HG03460 (cell line): ENCODE data around the gene PANK4.

Experiments used
- ATAC-seq: cut with Tn5 transposase; IDR thresholded peaks from one replicate; pipeline ENCODE4 v1.9.1; 2021; ENCODE audit not compliant: unreplicated experiment

Gene PANK4

GRCh38 chr1:2546515-2547209, 20.3 kb upstream of the PANK4 start:
- peak; percentile 31 for ATAC-seq

GRCh38 chr1:2545754-2546514, 19.5 kb upstream of the PANK4 start:
- ATAC-seq = peak; percentile 24

DNA sequence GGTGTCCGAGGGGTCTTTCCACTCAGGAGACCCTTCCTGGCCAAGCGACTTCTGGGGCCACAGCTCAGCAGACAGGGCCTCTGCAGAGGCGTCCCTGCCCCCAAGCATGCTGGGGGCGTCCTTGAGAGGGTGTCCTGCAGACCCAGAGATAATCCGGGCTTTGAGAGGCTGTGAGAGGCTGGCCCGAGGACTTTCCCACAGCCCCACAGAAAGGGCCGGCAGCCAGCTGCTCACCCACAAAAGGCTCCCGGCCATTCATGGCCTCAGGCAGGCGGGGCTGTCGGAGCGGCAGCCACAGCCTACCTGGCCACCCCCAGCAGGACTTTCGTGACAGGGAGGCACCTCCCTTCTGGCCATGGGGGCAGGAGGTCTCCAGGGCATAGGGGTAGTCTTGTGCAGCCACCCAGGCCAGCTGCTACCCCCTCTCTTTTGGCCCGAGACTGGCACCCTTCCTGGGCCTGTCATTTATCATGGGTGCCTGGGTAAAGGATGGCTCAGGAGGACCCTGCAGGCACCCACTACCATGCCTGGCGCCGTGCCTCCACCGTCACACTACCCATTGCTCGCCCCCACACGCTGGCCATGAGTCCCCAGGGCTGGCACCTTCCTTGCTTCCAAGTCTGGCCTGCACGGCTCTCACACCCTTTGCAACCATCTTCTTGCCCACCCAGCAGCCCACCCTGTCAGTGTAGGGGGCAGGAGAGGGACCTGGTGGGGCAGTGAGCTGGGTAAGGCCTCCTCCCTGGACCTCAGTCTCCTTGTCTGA, 18.7 kb upstream of the PANK4 start:
- no peak for ATAC-seq

DNA sequence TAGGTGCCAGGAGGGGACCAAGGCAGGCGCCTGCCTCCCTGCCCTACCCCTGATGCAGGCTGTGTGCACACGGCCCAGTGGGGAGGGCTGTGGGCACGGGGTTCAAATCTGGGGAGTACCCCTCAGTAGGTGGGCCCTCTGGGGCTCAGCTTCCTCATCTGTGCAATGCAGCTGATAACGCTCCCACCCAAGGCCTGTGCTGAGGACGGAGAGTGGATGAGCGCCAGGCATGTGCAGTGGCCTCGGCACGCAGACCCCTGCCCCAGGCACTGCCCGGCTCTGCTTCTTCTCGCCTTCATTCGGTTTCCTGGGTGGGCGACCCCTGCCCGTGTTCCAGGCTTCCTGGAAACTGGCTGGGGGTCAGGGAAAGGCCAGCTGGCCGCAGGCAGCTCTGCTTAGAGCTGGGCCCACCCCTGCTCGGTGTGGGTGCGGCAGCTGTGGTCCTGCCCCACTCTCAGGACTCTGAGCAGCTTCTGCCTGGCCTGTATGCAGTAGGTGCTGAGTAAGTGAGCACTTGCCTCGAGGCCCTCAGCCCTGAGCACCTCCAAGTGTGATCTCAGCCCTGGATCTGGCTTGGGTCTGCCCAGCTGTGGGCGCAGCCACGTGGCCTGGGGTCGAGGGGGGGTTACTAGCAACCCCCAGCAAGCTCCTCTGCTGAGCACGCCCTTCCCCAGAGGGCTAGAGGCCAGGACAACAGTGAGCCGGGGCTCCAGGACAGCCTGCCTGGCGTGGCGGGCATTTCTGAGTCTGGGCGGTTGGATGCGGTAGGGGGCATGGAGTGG, 17.9 kb upstream of the PANK4 start:
- no peak for ATAC-seq

GRCh38 chr1:2543543-2544092, 17.2 kb upstream of the PANK4 start:
- ATAC-seq = no peak

GRCh38 chr1:2542246-2542915, 16.0 kb upstream of the PANK4 start:
- no peak for ATAC-seq

DNA sequence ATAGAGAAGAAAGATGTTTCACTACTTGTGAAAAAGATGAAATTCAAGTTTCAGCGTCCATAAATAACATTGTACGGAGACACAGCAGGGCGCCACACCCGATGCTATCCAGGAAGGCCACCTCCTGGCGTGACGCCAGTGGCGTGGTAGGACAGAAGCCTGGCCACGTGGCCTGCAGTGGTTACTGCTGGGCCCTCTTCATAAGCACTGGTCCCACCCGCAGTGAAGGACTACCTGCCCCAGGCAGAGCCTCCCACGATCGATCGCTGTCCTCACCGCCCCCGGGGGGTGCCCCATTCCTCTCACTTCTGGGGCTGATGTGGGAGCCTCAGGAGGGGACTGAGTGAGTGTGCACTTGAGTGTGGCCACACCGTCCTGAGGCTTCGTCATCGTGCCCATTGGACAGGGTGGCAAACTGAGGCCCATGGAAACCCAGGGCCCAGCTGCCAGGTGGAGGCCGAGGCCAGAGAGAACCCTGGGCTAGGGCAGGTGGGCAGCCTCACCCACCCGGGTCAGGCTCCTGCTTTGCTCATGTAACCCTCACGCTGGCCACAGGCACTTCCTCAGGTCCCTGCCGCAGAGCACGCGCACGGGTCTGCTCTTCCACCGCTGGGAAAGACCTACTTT, 15.3 kb upstream of the PANK4 start:
- ATAC-seq = no peak

GRCh38 chr1:2540816-2541492, 14.6 kb upstream of the PANK4 start:
- no peak for ATAC-seq

GRCh38 chr1:2539312-2539907, 13.0 kb upstream of the PANK4 start:
- no peak for ATAC-seq

DNA sequence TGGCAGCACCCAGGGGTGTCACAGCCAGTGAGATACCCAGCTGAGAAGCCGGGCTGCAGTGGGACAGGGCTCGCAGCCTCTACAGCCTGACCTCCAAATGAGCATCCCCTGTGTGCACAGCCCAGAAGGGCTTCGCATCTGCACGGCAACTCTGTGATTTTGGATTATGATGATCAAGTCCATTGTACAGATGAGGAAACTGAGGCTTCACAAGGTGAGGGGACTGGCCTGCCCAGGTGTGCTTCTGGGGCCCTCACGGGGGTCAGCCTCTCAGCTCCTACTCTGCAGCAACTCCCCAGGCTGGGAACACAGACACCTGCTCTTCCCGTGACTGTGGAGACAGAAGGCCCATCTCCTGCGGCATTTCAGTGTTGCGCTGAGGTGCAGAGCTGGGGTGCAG, 12.5 kb upstream of the PANK4 start:
- no peak for ATAC-seq

GRCh38 chr1:2538376-2538775, 12.0 kb upstream of the PANK4 start:
- no peak for ATAC-seq

DNA sequence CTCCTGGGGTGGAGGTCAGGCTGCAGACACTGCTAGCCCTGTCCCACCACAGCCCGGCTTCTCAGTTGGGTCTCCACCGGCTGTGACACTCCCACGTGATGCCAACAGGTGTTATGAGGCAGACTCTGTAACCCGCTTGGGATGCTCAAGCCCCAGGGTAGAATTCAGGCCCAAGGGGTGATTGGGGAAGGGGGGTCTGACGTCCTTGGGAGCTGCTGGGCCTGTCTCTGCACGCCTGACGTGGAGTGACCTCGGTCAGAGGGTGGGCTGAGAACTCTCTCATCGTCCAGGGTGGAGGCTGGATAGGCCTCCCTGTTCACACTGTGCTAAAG, 11.4 kb upstream of the PANK4 start:
- ATAC-seq = no peak

GRCh38 chr1:2535981-2536380, 9.6 kb upstream of the PANK4 start:
- no peak for ATAC-seq

DNA sequence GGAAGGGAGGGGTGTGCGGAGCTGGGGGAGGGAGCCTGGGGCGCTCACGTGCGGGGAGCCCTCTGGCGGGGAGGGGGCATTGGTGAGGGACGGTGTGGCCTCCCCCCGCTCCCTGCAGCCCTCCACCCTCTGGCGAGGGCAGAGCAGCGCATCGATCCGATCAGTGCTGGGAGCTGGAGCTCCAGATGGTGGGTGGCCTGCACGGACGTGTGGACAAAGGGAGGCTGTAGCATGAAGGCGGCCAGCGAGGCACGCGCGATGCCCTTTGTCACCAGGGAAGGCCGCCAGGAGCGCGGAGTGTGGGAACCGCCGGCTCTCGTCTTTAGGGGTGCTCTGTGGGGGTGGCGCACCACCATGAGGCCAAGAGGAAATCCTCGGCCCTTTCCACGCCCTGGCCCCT, 9.1 kb upstream of the PANK4 start:
- no peak for ATAC-seq

DNA sequence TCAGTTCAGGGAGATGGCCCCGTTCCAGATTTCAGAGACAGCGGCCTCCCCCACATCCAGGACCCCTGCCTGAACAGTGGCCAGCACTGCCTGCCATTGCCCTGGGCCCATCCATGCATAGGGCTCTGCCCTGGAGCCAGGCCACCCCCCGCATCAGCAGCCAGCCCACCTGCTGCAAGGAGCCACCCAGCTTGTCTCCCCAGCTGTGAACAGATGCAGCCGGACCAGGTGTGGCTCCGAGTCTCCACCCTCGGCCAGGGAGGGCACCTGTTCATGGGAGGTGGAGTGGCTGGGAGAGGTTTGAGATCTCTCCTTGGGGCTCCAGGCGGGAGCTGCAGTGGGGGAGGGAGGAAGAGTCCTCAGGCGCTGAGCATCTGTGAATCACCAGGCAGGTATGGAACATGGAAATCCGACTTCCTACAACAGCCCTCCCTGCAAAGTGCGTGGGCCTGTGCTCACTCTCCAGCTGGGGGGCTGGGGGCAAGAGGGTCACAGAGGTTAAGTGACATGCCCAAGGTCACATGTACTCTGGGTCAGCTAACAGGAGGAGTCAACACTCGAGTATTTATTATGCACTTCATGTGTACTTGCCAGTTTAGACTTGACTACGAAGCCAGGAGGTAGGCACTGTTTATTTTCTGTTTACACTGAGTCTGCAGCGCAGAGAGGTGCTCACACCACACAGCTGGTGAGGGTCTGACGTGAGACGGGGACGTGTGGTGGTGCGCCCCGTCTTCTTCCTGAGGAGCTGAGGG, 8.5 kb upstream of the PANK4 start:
- ATAC-seq = no peak

GRCh38 chr1:2534315-2534686, 7.9 kb upstream of the PANK4 start:
- ATAC-seq = no peak

- no peak for ATAC-seq
Observed at GRCh38 chr1:2533365-2533764, 7.0 kb upstream of the PANK4 start.

DNA sequence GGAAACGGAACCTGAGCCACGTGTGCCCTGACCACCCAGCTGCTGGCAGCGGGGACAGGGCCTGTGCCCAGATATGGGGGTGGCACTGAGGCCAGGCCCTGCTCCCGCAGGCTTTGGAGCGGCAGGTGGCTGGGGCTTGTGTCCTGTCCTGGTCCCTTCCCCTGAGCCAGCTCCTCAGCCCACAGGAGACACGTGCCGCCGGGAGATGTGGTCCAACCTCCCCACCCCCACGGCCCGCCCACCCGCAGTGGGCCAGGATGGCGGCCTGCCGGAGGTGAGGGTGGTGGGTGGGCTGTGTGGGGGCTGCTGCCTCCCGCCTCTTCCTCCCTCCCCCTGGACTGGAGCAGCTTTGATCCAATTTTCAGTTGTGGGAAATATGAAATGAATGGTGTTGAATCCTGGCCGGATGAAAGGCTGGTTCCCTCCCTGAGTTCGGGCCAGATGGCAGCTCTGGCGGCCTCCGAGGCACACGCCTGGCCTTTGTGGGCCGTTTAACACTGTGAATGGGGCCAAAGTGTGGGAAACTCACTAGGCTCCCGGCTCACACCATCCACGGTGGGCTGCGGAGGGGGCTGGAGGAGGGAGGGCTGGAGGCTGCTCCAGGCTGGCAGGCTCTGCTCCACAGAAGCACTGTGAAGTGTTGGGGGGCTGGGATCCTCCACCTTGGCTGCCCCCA, 6.2 kb upstream of the PANK4 start:
- no peak for ATAC-seq
